Pancreas (tissue), 10 donors: ENCODE results near the gene ANKRD34A. TPM values are rescaled to one million over a fixed set of nuclear protein-coding genes. Genes with fewer than 3 reads are reported as not detected.
A peak's percentile ranks its signal among the peaks of the same experiment; 100 is the strongest.

ENCODE experiments used
- ATAC-seq, 4 donors: fragments of 200-7000 bp; cut with Tn5 transposase; one replicate each; pipeline versions ENCODE4 v1.8.0 to v1.9.1; 2020; ENCODE audit warnings: mild to moderate bottlenecking in 4 of 4, moderate library complexity in 4 of 4
- DNase-seq, 6 donors: peaks; one replicate each; pipeline ENCODE4 v3.0.0-alpha.2; 2020
- FAIRE-seq: peaks from 2 replicates; lab custom pipeline; 2012; peaks lifted over from hg19 to GRCh38; lab: Jason Lieb, UNC
- H3K27ac ChIP-seq, 4 donors: fragments of 200-600 bp; sonication (generic); 1 replicate in 3 of 4; 2 replicates in 1 of 4; pipeline versions ENCODE4 v1.5.0 to v1.8.0; 2020
- H3K27me3 ChIP-seq, 4 donors: fragments of 200-600 bp; one replicate each; pipeline ENCODE4 v1.8.0; 2021
- H3K36me3 ChIP-seq, 3 donors: fragments of 200-600 bp; sonication (generic) in 1 of 3; one replicate each; pipeline versions ENCODE4 v1.5.0 to v1.8.0; 2020 to 2021
- H3K4me1 ChIP-seq, 3 donors: fragments of 200-600 bp; one replicate each; pipeline ENCODE4 v1.8.0; 2021
- H3K4me3 ChIP-seq, 4 donors: fragments of 200-600 bp; sonication (generic) in 2 of 4; one replicate each; pipeline versions ENCODE4 v1.5.0 to v1.8.0; 2020 to 2021
- H3K9me3 ChIP-seq, 4 donors: fragments of 200-600 bp; one replicate each; pipeline ENCODE4 v1.8.0; 2021
- WGBS, 2 donors: extraction: QIAGEN DNeasy Blood & Tissue Kit; methylation state at CpG; one replicate each; pipeline ENCODE4 v1.1.7; 2013; 5-methylcytosine and 5-hydroxymethylcytosine counted together
- intact Hi-C, 3 donors: fragments of 100-400 bp; cut with DNase I; formaldehyde crosslinking; loops; one replicate each; pipeline versions ENCODE4 v1.11.1 to v1.14.2; 2022
- polyA plus RNA-seq, 2 donors: library from polyadenylated mRNA; stranded (reverse); fragments of 200-250 nt; gene quantifications; one replicate each; pipeline ENCODE4 v1.2.3, GENCODE V29; 2013
- total RNA-seq, 6 donors: library from RNA; stranded (reverse); fragmentation: NEBNext Ultra II Directional in 4 of 6; extraction: Animal tissue kit (Norgen Biotek cat#: 25700) in 4 of 6; gene quantifications; one replicate each; pipeline versions ENCODE4 v1.2.1 to v1.2.4, GENCODE V29; 2021 to 2023
- TF ChIP-seq, protein P1 (sequence below), 4 donors: fragments of 200-600 bp; sonication (generic) in 3 of 4; IDR thresholded peaks; one replicate each; pipeline versions ENCODE4 v1.5.0 to v1.8.0; 2021; ENCODE audit warnings: antibody characterized with exemption in 4 of 4
- donor health status: healthy with polysubstance abuse.
- donor health status: DM: no; HTN: no; CAD: no; lungs with moderate emphysema.
- donor health status: DM: no; HTN: no; CAD: no.
- donor health status: control.
- donor health status: control.
- donor health status: Bipolar disorder and iron deficiency.
- donor health status: DM: yes; HTN: yes; CAD: no.
- donor health status: DM: no; HTN: no; CAD: no.
- donor health status: DM: no; HTN: no; CAD: no.
- donor health status: DM: yes; HTN: yes; CAD: no.

ANKRD34A gene
- total and polyA plus RNA-seq, 8 donors = 0.04 to 0.38 (median 0.23) TPM

DNA sequence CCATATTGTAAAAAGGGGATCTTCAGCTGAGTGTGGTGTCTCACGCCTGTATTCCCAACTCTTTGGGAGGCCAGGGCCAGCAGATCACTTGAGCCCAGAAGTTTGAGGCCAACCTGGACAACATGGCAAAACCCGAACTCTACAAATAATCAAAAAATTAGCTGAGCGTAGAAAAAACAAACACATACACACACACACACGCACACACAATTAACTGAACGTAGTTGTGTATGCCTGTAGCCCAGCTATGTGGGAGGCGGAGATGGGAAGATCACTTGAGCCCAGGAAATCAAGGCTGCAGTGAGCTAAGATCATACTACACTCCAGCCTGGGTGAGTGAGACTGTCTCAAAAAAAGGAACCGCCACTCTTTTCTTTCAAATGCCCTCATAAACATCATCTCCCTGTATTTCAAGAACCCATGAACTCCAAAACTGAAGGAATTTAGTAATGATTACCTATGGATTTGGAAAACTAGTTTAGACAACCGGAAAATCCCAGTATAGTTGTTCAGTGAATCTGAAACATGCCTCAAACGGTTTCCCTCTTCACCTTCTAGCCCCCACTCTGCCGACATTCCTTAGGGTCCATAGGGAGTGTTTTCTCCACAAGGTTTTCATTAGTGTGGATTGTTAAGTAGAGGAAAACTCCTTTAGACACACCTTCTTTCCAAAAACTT is 27.5 kb upstream of the ANKRD34A start:
- DNase-seq = peak in 2 of 6 donors; percentile 43 to 48
- no peak for FAIRE-seq
- Histone ChIP-seq H3K27ac (peak overlapping the region; percentile 31 to 90 (median 46)), H3K36me3 (peaks cover 0 to 45% (median 20%) of the 10 kb centered on the region in 3 donors), H3K27me3 (no peaks in the 10 kb centered on the region), H3K9me3 (no peaks in the 10 kb centered on the region), H3K4me1 (peaks cover 5 to 23% (median 8%) of the 10 kb centered on the region in 3 donors), H3K4me3 (peak overlapping the region in 3 of 4 donors; percentile 57 to 93 (median 69))
- 57 to 60% methylated on average over 10 of the region's 10 CpGs for WGBS, 2 donors
- intact Hi-C loops = no loop called here
- TF ChIP-seq, protein P1, sequence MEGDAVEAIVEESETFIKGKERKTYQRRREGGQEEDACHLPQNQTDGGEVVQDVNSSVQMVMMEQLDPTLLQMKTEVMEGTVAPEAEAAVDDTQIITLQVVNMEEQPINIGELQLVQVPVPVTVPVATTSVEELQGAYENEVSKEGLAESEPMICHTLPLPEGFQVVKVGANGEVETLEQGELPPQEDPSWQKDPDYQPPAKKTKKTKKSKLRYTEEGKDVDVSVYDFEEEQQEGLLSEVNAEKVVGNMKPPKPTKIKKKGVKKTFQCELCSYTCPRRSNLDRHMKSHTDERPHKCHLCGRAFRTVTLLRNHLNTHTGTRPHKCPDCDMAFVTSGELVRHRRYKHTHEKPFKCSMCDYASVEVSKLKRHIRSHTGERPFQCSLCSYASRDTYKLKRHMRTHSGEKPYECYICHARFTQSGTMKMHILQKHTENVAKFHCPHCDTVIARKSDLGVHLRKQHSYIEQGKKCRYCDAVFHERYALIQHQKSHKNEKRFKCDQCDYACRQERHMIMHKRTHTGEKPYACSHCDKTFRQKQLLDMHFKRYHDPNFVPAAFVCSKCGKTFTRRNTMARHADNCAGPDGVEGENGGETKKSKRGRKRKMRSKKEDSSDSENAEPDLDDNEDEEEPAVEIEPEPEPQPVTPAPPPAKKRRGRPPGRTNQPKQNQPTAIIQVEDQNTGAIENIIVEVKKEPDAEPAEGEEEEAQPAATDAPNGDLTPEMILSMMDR (IDR thresholded peaks at IDR 0.05) = no peak
- ATAC-seq = peak in 2 of 4 donors; percentile 3 to 7

DNA sequence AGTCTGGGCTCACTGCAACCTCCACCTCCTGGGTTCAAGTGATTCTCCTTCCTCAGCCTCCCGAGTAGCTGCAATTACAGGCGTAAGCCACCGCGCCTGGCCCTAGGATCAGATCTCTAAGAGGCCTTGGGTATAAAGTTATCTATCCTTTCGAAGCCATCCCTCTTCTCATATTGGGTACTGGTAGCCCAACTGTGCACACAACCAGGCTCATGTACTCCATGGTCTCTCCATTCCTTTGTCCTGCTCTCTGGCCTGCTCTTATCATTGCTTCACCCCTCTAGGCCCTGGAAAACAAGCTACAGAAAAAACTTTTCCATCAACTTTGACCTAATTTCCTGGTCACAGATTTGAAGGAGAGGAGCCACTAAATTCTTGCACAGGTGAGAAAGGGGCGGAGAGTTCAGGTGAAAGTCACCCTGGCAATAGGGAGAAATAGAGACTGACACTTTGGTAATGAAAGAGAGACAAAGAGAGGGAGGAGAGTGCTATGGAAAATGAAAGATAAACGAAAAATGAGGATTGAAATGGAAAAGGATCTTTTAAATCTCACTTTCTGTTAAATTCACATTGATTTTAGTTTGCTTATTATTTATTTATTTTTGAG is 26.0 kb upstream of the ANKRD34A start:
- no peak for FAIRE-seq
- H3K9me3 ChIP-seq = no peaks in the 10 kb centered on the region
- TF ChIP-seq, protein P1 (IDR thresholded peaks at IDR 0.05) = no peak
- no peaks in the 10 kb centered on the region for H3K27me3 ChIP-seq
- H3K27ac ChIP-seq = peak overlapping the region; percentile 34 to 90 (median 46)
- peaks cover 0 to 35% (median 20%) of the 10 kb centered on the region in 3 donors for H3K36me3 ChIP-seq
- peak in 2 of 6 donors; percentile 60 to 65 for DNase-seq
- WGBS, 2 donors = 52 to 62% methylated on average over 7 of the region's 7 CpGs
- ATAC-seq = peak; percentile 9 to 34 (median 18)
- intact Hi-C loops = no loop called here
- no peak overlapping the region for H3K4me3 ChIP-seq
- peaks cover 17 to 34% (median 17%) of the 10 kb centered on the region in 3 donors for H3K4me1 ChIP-seq

DNA sequence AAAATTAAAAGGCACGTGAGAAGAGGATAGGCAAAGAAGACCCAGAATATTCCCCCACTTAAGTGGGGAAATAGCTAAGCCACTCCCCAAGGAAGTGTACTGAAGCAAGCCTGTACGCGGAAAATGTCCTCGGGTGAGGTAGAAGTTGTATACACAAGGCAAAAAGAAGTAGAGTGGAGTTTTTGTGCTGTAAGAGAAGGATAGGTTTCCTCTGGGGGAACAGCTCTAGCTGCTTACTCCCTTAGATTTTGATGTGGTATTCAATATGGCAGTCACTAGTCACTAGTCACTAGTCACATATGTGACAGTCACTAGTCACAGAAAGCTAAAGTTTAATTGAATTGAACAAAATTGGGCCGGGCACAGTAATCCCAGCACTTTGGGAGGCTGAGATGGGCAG is 24.4 kb upstream of the ANKRD34A start:
- no peak for DNase-seq
- WGBS, 2 donors = 72 to 73% methylated on average over 5 of the region's 5 CpGs
- Histone ChIP-seq H3K4me1 (peaks cover 25 to 50% (median 33%) of the 10 kb centered on the region in 3 donors), H3K36me3 (peaks cover 0 to 19% (median 8%) of the 10 kb centered on the region in 3 donors), H3K27ac (no peak overlapping the region), H3K4me3 (no peak overlapping the region), H3K9me3 (no peaks in the 10 kb centered on the region), H3K27me3 (no peaks in the 10 kb centered on the region)
- FAIRE-seq = no peak
- intact Hi-C loops = no loop called here
- TF ChIP-seq, protein P1 (IDR thresholded peaks at IDR 0.05) = no peak
- ATAC-seq = no peak

DNA sequence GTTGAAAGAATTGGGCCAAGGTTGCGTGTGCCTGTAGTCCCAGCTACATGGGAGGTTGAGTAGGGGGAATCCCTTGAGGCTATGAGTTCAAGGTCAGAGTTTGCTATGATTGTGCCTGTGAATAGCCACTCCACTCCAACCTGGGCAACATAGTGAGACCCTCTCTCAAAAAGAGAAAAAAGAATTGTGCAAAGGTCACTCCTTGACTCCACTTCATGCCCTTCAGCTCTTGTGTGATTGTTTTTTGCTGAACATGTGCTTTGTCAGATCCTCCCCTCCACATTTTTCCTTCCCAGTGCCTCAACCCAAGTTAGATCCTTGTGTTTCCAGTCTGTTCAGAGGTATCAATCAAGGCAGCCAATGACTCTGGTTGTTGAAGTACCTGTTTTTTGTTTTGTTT is 23.6 kb upstream of the ANKRD34A start:
- FAIRE-seq = no peak

More for the DNA sequence above, 23.6 kb upstream of the ANKRD34A start:
- no peaks in the 10 kb centered on the region for H3K27me3 ChIP-seq
- TF ChIP-seq, protein P1 (IDR thresholded peaks at IDR 0.05) = no peak
- peaks cover 29 to 50% (median 40%) of the 10 kb centered on the region in 3 donors for H3K4me1 ChIP-seq
- H3K9me3 ChIP-seq = no peaks in the 10 kb centered on the region
- DNase-seq (no peak), ATAC-seq (no peak)
- no peak overlapping the region for H3K27ac ChIP-seq
- 94 to 96% methylated on average over 1 of the region's 1 CpG for WGBS, 2 donors
- H3K4me3 ChIP-seq = no peak overlapping the region
- intact Hi-C loops = no loop called here
- H3K36me3 ChIP-seq = peaks cover 0 to 10% (median 0%) of the 10 kb centered on the region in 3 donors
